A549 (cell line): ENCODE results near the gene SMARCB1. TPM values are rescaled to one million over a fixed set of nuclear protein-coding genes. Genes with fewer than 3 reads are reported as not detected.

Experiments used
- BHLHE40 ChIP-seq: IDR thresholded peaks from 2 replicates; pipeline ENCODE4 v1.6.1; 2012; ENCODE audit warnings: low read depth, low read length, inconsistent platforms
- CBX8 ChIP-seq: fragments of 200-600 bp; sonication (generic); IDR thresholded peaks from 2 replicates; pipeline ENCODE4 v1.6.1; 2016
- MAZ ChIP-seq: fragments of 150-350 bp; IDR thresholded peaks from 2 replicates; pipeline ENCODE4 v1.6.1; 2014; ENCODE audit warnings: antibody characterized with exemption, low read depth, low read length, borderline replicate concordance
- RFX5 ChIP-seq: fragments of 450-650 bp; IDR thresholded peaks from 2 replicates; pipeline ENCODE4 v1.7.1; 2014; ENCODE audit warnings: antibody characterized with exemption, mild to moderate bottlenecking, moderate library complexity
- polyA plus RNA-seq, 4 experiments: library from polyadenylated mRNA; depleted of rRNA in 3 of 4; stranded (reverse); fragments of >200 nt; fragmentation: RNase III in 1 of 4; extraction: RNeasy Plus Mini Kit Qiagen cat#74134 plus additional on column Dnase treatment in 1 of 4; gene quantifications; 2 replicates in 3 of 4; 3 replicates in 1 of 4; pipeline ENCODE4 v1.2.3, GENCODE V29; 2011 to 2017
- small RNA-seq, 6 experiments: library from RNA; depleted of rRNA; stranded (forward); fragments of <200 nt; gene quantifications; one replicate each; pipeline ENCODE3, GENCODE V24; 2012
- TF ChIP-seq, protein P1 (sequence below): fragments of 200-600 bp; sonication (generic); IDR thresholded peaks from 2 replicates; pipeline ENCODE4 v1.6.1; 2016; ENCODE audit warnings: antibody characterized with exemption, mild to moderate bottlenecking, moderate library complexity
- TF ChIP-seq, protein P2 (sequence below): IDR thresholded peaks from 2 replicates; pipeline ENCODE4 v1.6.1; 2012
- TF ChIP-seq, protein P3 (sequence below): fragments of >200 bp; sonication (Bioruptor Twin); formaldehyde crosslinking; IDR thresholded peaks from 3 replicates; pipeline ENCODE4 v1.6.1; 2016

Gene SMARCB1
- polyA plus RNA-seq, 2 of the 4 experiments (the other 2 are of a cell fraction): 65.6 to 133 TPM

DNA sequence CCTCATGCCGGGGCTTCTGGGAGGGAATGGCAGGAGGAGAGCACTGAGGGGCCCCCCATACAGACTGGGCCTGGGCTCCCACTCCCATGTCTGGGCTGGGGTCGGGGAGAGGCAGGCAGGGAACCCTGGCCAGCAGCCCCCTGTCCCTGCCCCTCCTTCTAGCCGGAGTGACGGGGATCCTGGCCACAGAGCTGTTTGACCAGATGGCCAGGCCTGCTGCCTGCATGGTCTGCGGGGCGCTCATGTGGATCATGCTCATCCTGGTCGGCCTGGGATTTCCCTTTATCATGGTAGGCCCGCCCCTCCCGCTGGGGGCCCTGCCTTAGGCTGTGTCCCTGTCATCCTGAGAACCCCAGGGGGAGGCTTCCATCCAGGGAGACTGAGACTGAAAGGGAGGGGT lies 97.4 kb downstream of the SMARCB1 start (continued):
- no peak for TF ChIP-seq CBX8
- TF ChIP-seq, protein P1, sequence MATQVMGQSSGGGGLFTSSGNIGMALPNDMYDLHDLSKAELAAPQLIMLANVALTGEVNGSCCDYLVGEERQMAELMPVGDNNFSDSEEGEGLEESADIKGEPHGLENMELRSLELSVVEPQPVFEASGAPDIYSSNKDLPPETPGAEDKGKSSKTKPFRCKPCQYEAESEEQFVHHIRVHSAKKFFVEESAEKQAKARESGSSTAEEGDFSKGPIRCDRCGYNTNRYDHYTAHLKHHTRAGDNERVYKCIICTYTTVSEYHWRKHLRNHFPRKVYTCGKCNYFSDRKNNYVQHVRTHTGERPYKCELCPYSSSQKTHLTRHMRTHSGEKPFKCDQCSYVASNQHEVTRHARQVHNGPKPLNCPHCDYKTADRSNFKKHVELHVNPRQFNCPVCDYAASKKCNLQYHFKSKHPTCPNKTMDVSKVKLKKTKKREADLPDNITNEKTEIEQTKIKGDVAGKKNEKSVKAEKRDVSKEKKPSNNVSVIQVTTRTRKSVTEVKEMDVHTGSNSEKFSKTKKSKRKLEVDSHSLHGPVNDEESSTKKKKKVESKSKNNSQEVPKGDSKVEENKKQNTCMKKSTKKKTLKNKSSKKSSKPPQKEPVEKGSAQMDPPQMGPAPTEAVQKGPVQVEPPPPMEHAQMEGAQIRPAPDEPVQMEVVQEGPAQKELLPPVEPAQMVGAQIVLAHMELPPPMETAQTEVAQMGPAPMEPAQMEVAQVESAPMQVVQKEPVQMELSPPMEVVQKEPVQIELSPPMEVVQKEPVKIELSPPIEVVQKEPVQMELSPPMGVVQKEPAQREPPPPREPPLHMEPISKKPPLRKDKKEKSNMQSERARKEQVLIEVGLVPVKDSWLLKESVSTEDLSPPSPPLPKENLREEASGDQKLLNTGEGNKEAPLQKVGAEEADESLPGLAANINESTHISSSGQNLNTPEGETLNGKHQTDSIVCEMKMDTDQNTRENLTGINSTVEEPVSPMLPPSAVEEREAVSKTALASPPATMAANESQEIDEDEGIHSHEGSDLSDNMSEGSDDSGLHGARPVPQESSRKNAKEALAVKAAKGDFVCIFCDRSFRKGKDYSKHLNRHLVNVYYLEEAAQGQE: no peak
- no peak for TF ChIP-seq MAZ
- TF ChIP-seq RFX5: no peak
- TF ChIP-seq, protein P2, sequence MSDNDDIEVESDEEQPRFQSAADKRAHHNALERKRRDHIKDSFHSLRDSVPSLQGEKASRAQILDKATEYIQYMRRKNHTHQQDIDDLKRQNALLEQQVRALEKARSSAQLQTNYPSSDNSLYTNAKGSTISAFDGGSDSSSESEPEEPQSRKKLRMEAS: no peak
- TF ChIP-seq BHLHE40: no peak
- TF ChIP-seq, protein P3, sequence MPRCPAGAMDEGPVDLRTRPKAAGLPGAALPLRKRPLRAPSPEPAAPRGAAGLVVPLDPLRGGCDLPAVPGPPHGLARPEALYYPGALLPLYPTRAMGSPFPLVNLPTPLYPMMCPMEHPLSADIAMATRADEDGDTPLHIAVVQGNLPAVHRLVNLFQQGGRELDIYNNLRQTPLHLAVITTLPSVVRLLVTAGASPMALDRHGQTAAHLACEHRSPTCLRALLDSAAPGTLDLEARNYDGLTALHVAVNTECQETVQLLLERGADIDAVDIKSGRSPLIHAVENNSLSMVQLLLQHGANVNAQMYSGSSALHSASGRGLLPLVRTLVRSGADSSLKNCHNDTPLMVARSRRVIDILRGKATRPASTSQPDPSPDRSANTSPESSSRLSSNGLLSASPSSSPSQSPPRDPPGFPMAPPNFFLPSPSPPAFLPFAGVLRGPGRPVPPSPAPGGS: no peak

Small RNA genes within 50 kb of the gene (small RNA-seq; reads per million reads assigned to genes)
- 0 reads per million in 6 experiments for gene RN7SL268P

Other genes with a start within 250 kb of the SMARCB1 start
- gene IGLL1, start 206.7 kb upstream of the SMARCB1 start, polyA plus RNA-seq (2011; rRNA removed): not detected in 2 replicates
- gene IGLL1, start 206.7 kb upstream of the SMARCB1 start, polyA plus RNA-seq (2017; fragmentation: RNase III; extraction: RNeasy Plus Mini Kit Qiagen cat#74134 plus additional on column Dnase treatment): not detected in 3 replicates
- gene DRICH1, start 154.6 kb upstream of the SMARCB1 start, polyA plus RNA-seq (2011; rRNA removed): 0.70 and 0.85 TPM in 2 replicates
- gene DRICH1, start 154.6 kb upstream of the SMARCB1 start, polyA plus RNA-seq (2017; fragmentation: RNase III; extraction: RNeasy Plus Mini Kit Qiagen cat#74134 plus additional on column Dnase treatment): 0.26 to 0.58 TPM (median 0.28 TPM) in 3 replicates
- gene RGL4, start 96.0 kb upstream of the SMARCB1 start, polyA plus RNA-seq (2011; rRNA removed): not detected in 2 replicates
- not detected in 3 replicates for gene RGL4, start 96.0 kb upstream of the SMARCB1 start, polyA plus RNA-seq (2017; fragmentation: RNase III; extraction: RNeasy Plus Mini Kit Qiagen cat#74134 plus additional on column Dnase treatment)
- 0.88 and 2.1 TPM in 2 replicates for gene ZNF70, start 35.9 kb upstream of the SMARCB1 start, polyA plus RNA-seq (2011; rRNA removed)
- 0.98 to 1.3 TPM (median 1.2 TPM) in 3 replicates for gene ZNF70, start 35.9 kb upstream of the SMARCB1 start, polyA plus RNA-seq (2017; fragmentation: RNase III; extraction: RNeasy Plus Mini Kit Qiagen cat#74134 plus additional on column Dnase treatment)
- 0.41 and 0.90 TPM in 2 replicates for gene VPREB3, start 32.5 kb upstream of the SMARCB1 start, polyA plus RNA-seq (2011; rRNA removed)
- gene VPREB3, start 32.5 kb upstream of the SMARCB1 start, polyA plus RNA-seq (2017; fragmentation: RNase III; extraction: RNeasy Plus Mini Kit Qiagen cat#74134 plus additional on column Dnase treatment): 0.37 to 0.61 TPM (median 0.52 TPM) in 3 replicates
- not detected in 2 replicates for gene C22orf15, start 24.0 kb upstream of the SMARCB1 start, polyA plus RNA-seq (2011; rRNA removed)
- gene C22orf15, start 24.0 kb upstream of the SMARCB1 start, polyA plus RNA-seq (2017; fragmentation: RNase III; extraction: RNeasy Plus Mini Kit Qiagen cat#74134 plus additional on column Dnase treatment): not detected in 3 replicates
- gene CHCHD10, start 19.0 kb upstream of the SMARCB1 start, polyA plus RNA-seq (2011; rRNA removed): 33.0 and 59.4 TPM in 2 replicates
- gene CHCHD10, start 19.0 kb upstream of the SMARCB1 start, polyA plus RNA-seq (2017; fragmentation: RNase III; extraction: RNeasy Plus Mini Kit Qiagen cat#74134 plus additional on column Dnase treatment): 79.5 to 99.0 TPM (median 85.4 TPM) in 3 replicates
- 0.36 and 0.61 TPM in 2 replicates for gene MMP11, start 14.1 kb upstream of the SMARCB1 start, polyA plus RNA-seq (2011; rRNA removed)
- 0.16 to 0.26 TPM (median 0.23 TPM) in 3 replicates for gene MMP11, start 14.1 kb upstream of the SMARCB1 start, polyA plus RNA-seq (2017; fragmentation: RNase III; extraction: RNeasy Plus Mini Kit Qiagen cat#74134 plus additional on column Dnase treatment)
- gene DERL3, start 52.0 kb downstream of the SMARCB1 start, polyA plus RNA-seq (2011; rRNA removed): 0.08 and 0.34 TPM in 2 replicates
- gene DERL3, start 52.0 kb downstream of the SMARCB1 start, polyA plus RNA-seq (2017; fragmentation: RNase III; extraction: RNeasy Plus Mini Kit Qiagen cat#74134 plus additional on column Dnase treatment): 0.18 to 0.40 TPM (median 0.34 TPM) in 3 replicates
- 5.6 and 6.9 TPM in 2 replicates for gene SLC2A11, start 70.9 kb downstream of the SMARCB1 start, polyA plus RNA-seq (2011; rRNA removed)
- 9.5 to 12.4 TPM (median 12.4 TPM) in 3 replicates for gene SLC2A11, start 70.9 kb downstream of the SMARCB1 start, polyA plus RNA-seq (2017; fragmentation: RNase III; extraction: RNeasy Plus Mini Kit Qiagen cat#74134 plus additional on column Dnase treatment)
- gene MIF, start 107.4 kb downstream of the SMARCB1 start, polyA plus RNA-seq (2011; rRNA removed): 173 and 197 TPM in 2 replicates
- 752 to 794 TPM (median 776 TPM) in 3 replicates for gene MIF, start 107.4 kb downstream of the SMARCB1 start, polyA plus RNA-seq (2017; fragmentation: RNase III; extraction: RNeasy Plus Mini Kit Qiagen cat#74134 plus additional on column Dnase treatment)
- gene GSTT2B, start 174.2 kb downstream of the SMARCB1 start, polyA plus RNA-seq (2011; rRNA removed): 0.30 and 0.50 TPM in 2 replicates
- gene GSTT2B, start 174.2 kb downstream of the SMARCB1 start, polyA plus RNA-seq (2017; fragmentation: RNase III; extraction: RNeasy Plus Mini Kit Qiagen cat#74134 plus additional on column Dnase treatment): 0.11 to 0.30 TPM in 2 of 3 replicates, not detected in the other
- 2.1 and 2.8 TPM in 2 replicates for gene DDTL, start 179.9 kb downstream of the SMARCB1 start, polyA plus RNA-seq (2011; rRNA removed)
- gene DDTL, start 179.9 kb downstream of the SMARCB1 start, polyA plus RNA-seq (2017; fragmentation: RNase III; extraction: RNeasy Plus Mini Kit Qiagen cat#74134 plus additional on column Dnase treatment): 2.5 to 3.2 TPM (median 2.7 TPM) in 3 replicates
- 87.6 and 119 TPM in 2 replicates for gene DDT, start 187.5 kb downstream of the SMARCB1 start, polyA plus RNA-seq (2011; rRNA removed)
- gene DDT, start 187.5 kb downstream of the SMARCB1 start, polyA plus RNA-seq (2017; fragmentation: RNase III; extraction: RNeasy Plus Mini Kit Qiagen cat#74134 plus additional on column Dnase treatment): 173 to 188 TPM (median 180 TPM) in 3 replicates
- not detected in 2 replicates for gene GSTT2, start 193.2 kb downstream of the SMARCB1 start, polyA plus RNA-seq (2011; rRNA removed)
- gene GSTT2, start 193.2 kb downstream of the SMARCB1 start, polyA plus RNA-seq (2017; fragmentation: RNase III; extraction: RNeasy Plus Mini Kit Qiagen cat#74134 plus additional on column Dnase treatment): 0.13 to 0.17 TPM (median 0.14 TPM) in 3 replicates
- gene GSTT4, start 218.5 kb downstream of the SMARCB1 start, polyA plus RNA-seq (2011; rRNA removed): not detected in 2 replicates
- gene GSTT4, start 218.5 kb downstream of the SMARCB1 start, polyA plus RNA-seq (2017; fragmentation: RNase III; extraction: RNeasy Plus Mini Kit Qiagen cat#74134 plus additional on column Dnase treatment): not detected in 3 replicates
- 5.5 and 13.0 TPM in 2 replicates for gene CABIN1, start 224.3 kb downstream of the SMARCB1 start, polyA plus RNA-seq (2011; rRNA removed)
- 16.7 to 17.5 TPM (median 16.8 TPM) in 3 replicates for gene CABIN1, start 224.3 kb downstream of the SMARCB1 start, polyA plus RNA-seq (2017; fragmentation: RNase III; extraction: RNeasy Plus Mini Kit Qiagen cat#74134 plus additional on column Dnase treatment)